ENCODE results near the gene CPEB3.

DNA sequence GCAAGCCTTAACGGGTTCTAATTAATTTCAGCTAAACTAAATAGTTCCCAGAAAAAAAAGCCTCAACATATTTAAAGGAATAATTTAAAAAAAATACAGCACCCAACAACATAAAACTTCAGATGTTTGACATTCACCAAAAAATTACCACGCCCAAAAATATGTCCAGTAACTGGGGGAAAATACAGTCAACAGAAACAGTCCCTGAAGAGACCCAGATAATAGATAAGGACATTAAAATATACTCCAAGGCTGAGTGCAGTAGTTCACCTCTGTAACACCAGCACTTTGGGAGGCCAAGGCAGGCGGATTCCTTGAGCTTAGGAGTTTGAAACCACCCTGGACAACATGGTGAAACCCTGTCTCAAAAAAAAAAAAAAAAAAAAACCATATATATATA, 289.3 kb downstream of the CPEB3 start:
- TF ChIP-seq, protein P1, sequence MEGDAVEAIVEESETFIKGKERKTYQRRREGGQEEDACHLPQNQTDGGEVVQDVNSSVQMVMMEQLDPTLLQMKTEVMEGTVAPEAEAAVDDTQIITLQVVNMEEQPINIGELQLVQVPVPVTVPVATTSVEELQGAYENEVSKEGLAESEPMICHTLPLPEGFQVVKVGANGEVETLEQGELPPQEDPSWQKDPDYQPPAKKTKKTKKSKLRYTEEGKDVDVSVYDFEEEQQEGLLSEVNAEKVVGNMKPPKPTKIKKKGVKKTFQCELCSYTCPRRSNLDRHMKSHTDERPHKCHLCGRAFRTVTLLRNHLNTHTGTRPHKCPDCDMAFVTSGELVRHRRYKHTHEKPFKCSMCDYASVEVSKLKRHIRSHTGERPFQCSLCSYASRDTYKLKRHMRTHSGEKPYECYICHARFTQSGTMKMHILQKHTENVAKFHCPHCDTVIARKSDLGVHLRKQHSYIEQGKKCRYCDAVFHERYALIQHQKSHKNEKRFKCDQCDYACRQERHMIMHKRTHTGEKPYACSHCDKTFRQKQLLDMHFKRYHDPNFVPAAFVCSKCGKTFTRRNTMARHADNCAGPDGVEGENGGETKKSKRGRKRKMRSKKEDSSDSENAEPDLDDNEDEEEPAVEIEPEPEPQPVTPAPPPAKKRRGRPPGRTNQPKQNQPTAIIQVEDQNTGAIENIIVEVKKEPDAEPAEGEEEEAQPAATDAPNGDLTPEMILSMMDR (IDR thresholded peaks at IDR 0.05) = no peak
- TF ChIP-seq POLR2A (IDR thresholded peaks at IDR 0.05) = no peak

All from adrenal gland (tissue), 5 donors.